Liver (tissue), 9 donors: Measurements from ENCODE around the gene RIMKLB. TPM values are rescaled to one million over a fixed set of nuclear protein-coding genes. Genes with fewer than 3 reads are reported as not detected.
"Not testable (repeated sequence)": the region's sequence is repeated elsewhere in the genome, so short reads cannot be mapped to it uniquely, and the experiment has no call there.

Experiments
- DNase-seq: peaks from one replicate; pipeline ENCODE4 v3.0.0-alpha.2; 2017; ENCODE audit warnings: low spot score
- H3K27ac ChIP-seq, 2 donors: one replicate each; pipeline ENCODE4 v1.7.0; 2013; ENCODE audit warnings: inconsistent platforms in 2 of 2, low read length in 2 of 2, control low read depth in 1 of 2, low read depth in 1 of 2, mild to moderate bottlenecking in 1 of 2
- H3K27me3 ChIP-seq, 4 donors: one replicate each; pipeline versions ENCODE4 v1.6.1 to v1.7.0; 2013; ENCODE audit warnings: low read length in 3 of 4, inconsistent platforms in 1 of 4, mild to moderate bottlenecking in 1 of 4, moderate library complexity in 1 of 4; ENCODE audit not compliant: control insufficient read depth in 4 of 4, insufficient read depth in 4 of 4
- H3K36me3 ChIP-seq, 4 donors: one replicate each; pipeline versions ENCODE4 v1.6.1 to v1.7.0; 2013; ENCODE audit warnings: low read length in 3 of 4, mild to moderate bottlenecking in 3 of 4, low read depth in 1 of 4, moderate library complexity in 1 of 4; ENCODE audit not compliant: control insufficient read depth in 4 of 4, insufficient read depth in 3 of 4
- H3K4me1 ChIP-seq, 4 donors: one replicate each; pipeline versions ENCODE4 v1.6.1 to v1.7.0; 2013; ENCODE audit warnings: low read length in 3 of 4, mild to moderate bottlenecking in 3 of 4, moderate library complexity in 1 of 4; ENCODE audit not compliant: control insufficient read depth in 4 of 4, insufficient read depth in 4 of 4
- H3K4me3 ChIP-seq, 3 donors: one replicate each; pipeline versions ENCODE4 v1.6.1 to v1.7.0; 2013; ENCODE audit warnings: low read length in 3 of 3, control low read depth in 1 of 3, low read depth in 1 of 3, mild to moderate bottlenecking in 1 of 3
- H3K9ac ChIP-seq, 2 donors: one replicate each; pipeline ENCODE4 v1.7.0; 2013; ENCODE audit warnings: low read length in 2 of 2, mild to moderate bottlenecking in 2 of 2, moderate library complexity in 2 of 2, control low read depth in 1 of 2, low read depth in 1 of 2
- H3K9me3 ChIP-seq, 4 donors: one replicate each; pipeline versions ENCODE4 v1.6.1 to v1.7.0; 2013; ENCODE audit warnings: low read length in 3 of 4; ENCODE audit not compliant: control insufficient read depth in 4 of 4
- EGR1 ChIP-seq, 2 donors: IDR thresholded peaks; 2 replicates each; pipeline ENCODE4 v1.6.1; 2016 to 2018; ENCODE audit warnings: antibody characterized with exemption in 2 of 2, low read depth in 2 of 2
- FOXA1 ChIP-seq: IDR thresholded peaks from 2 replicates; pipeline ENCODE4 v1.6.1; 2016; ENCODE audit warnings: antibody characterized with exemption
- GABPA ChIP-seq, 2 donors: IDR thresholded peaks in 1 of 2; conservative IDR thresholded peaks in 1 of 2; 2 replicates each; pipeline ENCODE4 v1.6.1; 2016; ENCODE audit warnings: antibody characterized with exemption in 2 of 2, mild to moderate bottlenecking in 1 of 2, moderate library complexity in 1 of 2
- HNF4A ChIP-seq, 2 donors: conservative IDR thresholded peaks; 2 replicates each; pipeline ENCODE4 v1.6.1; 2016; ENCODE audit warnings: antibody characterized with exemption in 2 of 2, mild to moderate bottlenecking in 2 of 2
- HNF4G ChIP-seq: IDR thresholded peaks from 2 replicates; pipeline ENCODE4 v1.6.1; 2016; ENCODE audit warnings: antibody characterized with exemption
- JUND ChIP-seq, 2 donors: IDR thresholded peaks; 2 replicates each; pipeline ENCODE4 v1.6.1; 2016; ENCODE audit warnings: antibody characterized with exemption in 2 of 2
- MAX ChIP-seq: IDR thresholded peaks from 2 replicates; pipeline ENCODE4 v1.6.1; 2016; ENCODE audit warnings: antibody characterized with exemption
- NR2F2 ChIP-seq: IDR thresholded peaks from 2 replicates; pipeline ENCODE4 v1.6.1; 2016; ENCODE audit warnings: antibody characterized with exemption
- REST ChIP-seq: IDR thresholded peaks from 2 replicates; pipeline ENCODE4 v1.6.1; 2016; ENCODE audit warnings: antibody characterized with exemption, mild to moderate bottlenecking
- RXRA ChIP-seq, 2 donors: IDR thresholded peaks; 2 replicates each; pipeline ENCODE4 v1.6.1; 2017 to 2018; ENCODE audit warnings: antibody characterized with exemption in 2 of 2, mild to moderate bottlenecking in 1 of 2
- SP1 ChIP-seq: IDR thresholded peaks from 2 replicates; pipeline ENCODE4 v1.6.1; 2018; ENCODE audit warnings: antibody characterized with exemption, mild to moderate bottlenecking
- TAF1 ChIP-seq: conservative IDR thresholded peaks from 2 replicates; pipeline ENCODE4 v1.6.1; 2016; ENCODE audit warnings: antibody characterized with exemption, mild to moderate bottlenecking
- ZBTB33 ChIP-seq: IDR thresholded peaks from 2 replicates; pipeline ENCODE4 v1.6.1; 2016; ENCODE audit warnings: antibody characterized with exemption
- WGBS: extraction: QIAGEN DNeasy Blood & Tissue Kit; methylation state at CpG from one replicate; pipeline ENCODE4 v1.1.7; 2013; 5-methylcytosine and 5-hydroxymethylcytosine counted together
- polyA plus RNA-seq, 2 donors: library from polyadenylated mRNA; stranded (reverse) in 1 of 2; unstranded in 1 of 2; fragments of 200-250 nt in 1 of 2; fragments of >200 nt in 1 of 2; fragmentation: Nextera tagmentation in 1 of 2; extraction: Ambion mirVana in 1 of 2; gene quantifications; one replicate each; pipeline versions ENCODE4 v1.2.1 to v1.2.3, GENCODE V29; 2013 to 2015
- total RNA-seq, 2 donors: library from RNA; depleted of rRNA; stranded (reverse); fragments of >200 nt; gene quantifications; one replicate each; pipeline ENCODE4 v1.2.3, GENCODE V29; 2014
- TF ChIP-seq, protein P1 (sequence below): fragments of 150-350 bp; IDR thresholded peaks from 2 replicates; pipeline ENCODE4 v1.5.1; 2017; ENCODE audit warnings: improper control_type of control experiment, low read depth, low read length; ENCODE audit not compliant: missing input control
- TF ChIP-seq, protein P2 (sequence below): IDR thresholded peaks from 2 replicates; pipeline ENCODE4 v1.6.1; 2016; ENCODE audit warnings: antibody characterized with exemption
- donor health status: healthy.
- donor health status: healthy.
- donor health status: healthy.
- donor health status: healthy.
- donor health status: healthy.

RIMKLB gene
- total and polyA plus RNA-seq, 4 donors, result 1.6 to 9.5 (median 3.8) TPM

DNA sequence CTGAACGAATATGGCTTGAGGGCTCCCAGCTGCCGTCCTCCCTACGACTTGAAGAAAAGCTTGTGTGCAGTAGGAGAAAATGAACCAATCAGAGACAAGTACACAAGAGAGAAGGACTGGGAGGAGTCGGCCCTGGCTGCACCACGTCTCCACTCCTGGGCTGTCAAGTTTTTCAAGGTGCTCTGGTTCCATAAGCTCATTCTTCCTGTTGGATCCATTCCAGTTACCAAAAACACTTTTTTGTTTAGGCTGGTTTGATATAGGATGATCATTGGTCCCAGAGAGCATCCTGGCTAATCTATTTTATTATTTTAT, 121.8 kb downstream of the RIMKLB start:
- DNase-seq, result no peak
- Histone ChIP-seq H3K9me3 (no peaks in the 10 kb centered on the region), H3K4me1 (no peaks in the 10 kb centered on the region), H3K9ac (no peak overlapping the region), H3K4me3 (no peak overlapping the region), H3K27ac (no peak overlapping the region), H3K27me3 (no peaks in the 10 kb centered on the region), H3K36me3 (no peaks in the 10 kb centered on the region)
- WGBS, result 50% methylated on average over 5 of the region's 5 CpGs
- TF ChIP-seq JUND (IDR thresholded peaks at IDR 0.05) (no peak), HNF4A (conservative IDR thresholded peaks at IDR 0.05) (no peak), FOXA1 (no peak), REST (no peak), GABPA (IDR thresholded peaks at IDR 0.05 in 1 of 2, conservative IDR thresholded peaks at IDR 0.05 in 1 of 2) (no peak), RXRA (IDR thresholded peaks at IDR 0.05) (no peak)
- TF ChIP-seq, protein P1, sequence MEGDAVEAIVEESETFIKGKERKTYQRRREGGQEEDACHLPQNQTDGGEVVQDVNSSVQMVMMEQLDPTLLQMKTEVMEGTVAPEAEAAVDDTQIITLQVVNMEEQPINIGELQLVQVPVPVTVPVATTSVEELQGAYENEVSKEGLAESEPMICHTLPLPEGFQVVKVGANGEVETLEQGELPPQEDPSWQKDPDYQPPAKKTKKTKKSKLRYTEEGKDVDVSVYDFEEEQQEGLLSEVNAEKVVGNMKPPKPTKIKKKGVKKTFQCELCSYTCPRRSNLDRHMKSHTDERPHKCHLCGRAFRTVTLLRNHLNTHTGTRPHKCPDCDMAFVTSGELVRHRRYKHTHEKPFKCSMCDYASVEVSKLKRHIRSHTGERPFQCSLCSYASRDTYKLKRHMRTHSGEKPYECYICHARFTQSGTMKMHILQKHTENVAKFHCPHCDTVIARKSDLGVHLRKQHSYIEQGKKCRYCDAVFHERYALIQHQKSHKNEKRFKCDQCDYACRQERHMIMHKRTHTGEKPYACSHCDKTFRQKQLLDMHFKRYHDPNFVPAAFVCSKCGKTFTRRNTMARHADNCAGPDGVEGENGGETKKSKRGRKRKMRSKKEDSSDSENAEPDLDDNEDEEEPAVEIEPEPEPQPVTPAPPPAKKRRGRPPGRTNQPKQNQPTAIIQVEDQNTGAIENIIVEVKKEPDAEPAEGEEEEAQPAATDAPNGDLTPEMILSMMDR, result no peak
- TF ChIP-seq, protein P2, sequence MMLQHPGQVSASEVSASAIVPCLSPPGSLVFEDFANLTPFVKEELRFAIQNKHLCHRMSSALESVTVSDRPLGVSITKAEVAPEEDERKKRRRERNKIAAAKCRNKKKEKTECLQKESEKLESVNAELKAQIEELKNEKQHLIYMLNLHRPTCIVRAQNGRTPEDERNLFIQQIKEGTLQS, result no peak

- not testable (repeated sequence) for H3K9me3 ChIP-seq, DNase-seq, H3K9ac ChIP-seq, H3K27me3 ChIP-seq, H3K36me3 ChIP-seq, H3K4me1 ChIP-seq, H3K4me3 ChIP-seq, H3K27ac ChIP-seq
- 90% methylated on average over 8 of the region's 8 CpGs for WGBS
Observed at GRCh38 chr12:8820676-8821407, 123.1 kb downstream of the RIMKLB start.

DNA sequence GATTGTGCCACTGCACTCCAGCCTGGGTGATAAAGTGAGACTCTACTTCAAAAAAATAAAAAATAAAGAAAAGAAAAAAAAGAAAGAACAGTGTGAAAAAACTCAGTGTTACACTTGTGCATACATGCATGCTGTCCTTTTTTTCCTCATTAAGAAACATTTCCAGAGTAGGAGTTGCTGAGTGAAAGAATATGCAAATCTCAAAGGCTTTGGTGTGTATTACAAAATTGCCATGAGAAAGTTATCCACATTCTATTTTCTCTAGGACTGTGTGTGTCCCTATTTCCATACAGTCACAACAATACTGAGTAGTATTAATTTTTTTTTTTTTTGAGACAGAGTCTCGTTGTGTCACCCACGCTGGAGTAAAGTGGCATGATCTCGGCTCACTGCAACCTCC, 123.8 kb downstream of the RIMKLB start:
- H3K9ac ChIP-seq, result no peak overlapping the region
- WGBS, result 86% methylated on average over 3 of the region's 3 CpGs

More for the DNA sequence above, 123.8 kb downstream of the RIMKLB start:
- H3K36me3 ChIP-seq, result no peaks in the 10 kb centered on the region
- TF ChIP-seq HNF4G (no peak), EGR1 (IDR thresholded peaks at IDR 0.05; ENCODE audit: low read depth in 2 of 2) (no peak), HNF4A (conservative IDR thresholded peaks at IDR 0.05) (no peak), JUND (IDR thresholded peaks at IDR 0.05) (no peak), MAX (no peak), GABPA (IDR thresholded peaks at IDR 0.05 in 1 of 2, conservative IDR thresholded peaks at IDR 0.05 in 1 of 2) (no peak), ZBTB33 (no peak), FOXA1 (no peak), NR2F2 (no peak), TAF1 (no peak), SP1 (no peak)
- peaks cover 0 to 6% (median 0%) of the 10 kb centered on the region in 4 donors for H3K9me3 ChIP-seq
- H3K27ac ChIP-seq, result no peak overlapping the region
- H3K27me3 ChIP-seq, result no peaks in the 10 kb centered on the region
- no peak for DNase-seq
- no peak overlapping the region for H3K4me3 ChIP-seq
- H3K4me1 ChIP-seq, result no peaks in the 10 kb centered on the region
